Trophoblast cell (in vitro differentiated cells and primary cell): Measurements from ENCODE around the gene GARNL3.

Experiments
- DNase-seq, 2 donors: peaks; one replicate each; pipeline ENCODE4 v3.0.0-alpha.2; 2016
- H2AFZ ChIP-seq: 2 replicates; pipeline ENCODE4 v1.6.1; 2013; ENCODE audit warnings: low read length, moderate library complexity, mild to moderate bottlenecking; ENCODE audit not compliant: insufficient read depth, poor library complexity
- H2AK5ac ChIP-seq: 2 replicates; pipeline ENCODE4 v1.6.1; 2013; ENCODE audit warnings: mild to moderate bottlenecking, low read length
- H2BK120ac ChIP-seq: 2 replicates; pipeline ENCODE4 v1.6.1; 2013; ENCODE audit warnings: low read length, mild to moderate bottlenecking, moderate library complexity; ENCODE audit not compliant: insufficient read depth, poor library complexity
- H2BK12ac ChIP-seq: 2 replicates; pipeline ENCODE4 v1.6.1; 2013; ENCODE audit warnings: mild to moderate bottlenecking, low read length, moderate library complexity
- H2BK5ac ChIP-seq: 2 replicates; pipeline ENCODE4 v1.6.1; 2013; ENCODE audit warnings: low read length, low read depth, moderate library complexity, mild to moderate bottlenecking; ENCODE audit not compliant: poor library complexity
- H3K14ac ChIP-seq: 2 replicates; pipeline ENCODE4 v1.6.1; 2013; ENCODE audit warnings: mild to moderate bottlenecking, low read length
- H3K18ac ChIP-seq: 2 replicates; pipeline ENCODE4 v1.6.1; 2013; ENCODE audit warnings: mild to moderate bottlenecking, low read length
- H3K23ac ChIP-seq: 2 replicates; pipeline ENCODE4 v1.6.1; 2013; ENCODE audit warnings: low read length
- H3K27ac ChIP-seq: 2 replicates; pipeline ENCODE4 v1.5.1; 2013; ENCODE audit warnings: low read depth, mild to moderate bottlenecking, inconsistent platforms, low read length, moderate library complexity
- H3K27me3 ChIP-seq: 2 replicates; pipeline ENCODE4 v1.6.1; 2013; ENCODE audit warnings: inconsistent platforms, mild to moderate bottlenecking, low read length, moderate library complexity; ENCODE audit not compliant: insufficient read depth
- H3K36me3 ChIP-seq, 2 experiments: 1 replicate in 1 of 2; 2 replicates in 1 of 2; pipeline ENCODE4 v1.6.1; 2013; ENCODE audit warnings: low read length in 2 of 2, mild to moderate bottlenecking in 2 of 2, moderate library complexity in 1 of 2; ENCODE audit not compliant: insufficient read depth in 2 of 2, control insufficient read depth in 1 of 2
- H3K4ac ChIP-seq: 2 replicates; pipeline ENCODE4 v1.6.1; 2013; ENCODE audit warnings: low read depth, mild to moderate bottlenecking, low read length, moderate library complexity
- H3K4me1 ChIP-seq, 2 experiments: 1 replicate in 1 of 2; 2 replicates in 1 of 2; pipeline ENCODE4 v1.6.1; 2013; ENCODE audit warnings: low read length in 2 of 2, mild to moderate bottlenecking in 2 of 2, moderate library complexity in 1 of 2; ENCODE audit not compliant: insufficient read depth in 2 of 2, control insufficient read depth in 1 of 2
- H3K4me2 ChIP-seq: 2 replicates; pipeline ENCODE4 v1.6.1; 2013; ENCODE audit warnings: inconsistent platforms, mild to moderate bottlenecking, low read length, moderate library complexity
- H3K4me3 ChIP-seq: 2 replicates; pipeline ENCODE4 v1.5.1; 2013; ENCODE audit warnings: mild to moderate bottlenecking, low read depth, low read length, inconsistent platforms
- H3K79me1 ChIP-seq: one replicate; pipeline ENCODE4 v1.6.1; 2013; ENCODE audit warnings: low read length
- H3K79me2 ChIP-seq: 2 replicates; pipeline ENCODE4 v1.6.1; 2013; ENCODE audit warnings: low read length, mild to moderate bottlenecking; ENCODE audit not compliant: control insufficient read depth, insufficient read depth, poor library complexity
- H3K9ac ChIP-seq: 2 replicates; pipeline ENCODE4 v1.6.1; 2013; ENCODE audit warnings: mild to moderate bottlenecking, low read length
- H3K9me3 ChIP-seq: 2 replicates; pipeline ENCODE4 v1.6.1; 2013; ENCODE audit warnings: low read depth, mild to moderate bottlenecking, control low read depth, inconsistent platforms, low read length; ENCODE audit not compliant: insufficient read depth
- H4K12ac ChIP-seq: 2 replicates; pipeline ENCODE4 v1.6.1; 2013; ENCODE audit warnings: low read depth, mild to moderate bottlenecking, low read length, moderate library complexity
- H4K8ac ChIP-seq: 2 replicates; pipeline ENCODE4 v1.6.1; 2013; ENCODE audit warnings: low read depth, mild to moderate bottlenecking, low read length, moderate library complexity
- H4K91ac ChIP-seq: one replicate; pipeline ENCODE4 v1.6.1; 2013; ENCODE audit warnings: low read depth, mild to moderate bottlenecking, low read length, moderate library complexity
- WGBS: extraction: QIAGEN DNeasy Blood & Tissue Kit; methylation state at CpG from one replicate; pipeline ENCODE4 v1.1.7; 2013; ENCODE audit warnings: missing lambda C conversion rate; ENCODE audit not compliant: insufficient read length, insufficient coverage; ENCODE audit errors: extremely low coverage; 5-methylcytosine and 5-hydroxymethylcytosine counted together

GARNL3 gene

GRCh38 chr9:127430415-127430814, 165.8 kb downstream of the GARNL3 start:
- Histone ChIP-seq H3K36me3 (peaks cover 27 to 39% of the 10 kb centered on the region in 2 experiments), H3K18ac (no peak overlapping the region), H2AK5ac (no peak overlapping the region), H3K4me2 (no peak overlapping the region), H3K9ac (no peak overlapping the region), H3K27ac (no peak overlapping the region), H4K91ac (no peak overlapping the region), H3K79me2 (no peaks in the 10 kb centered on the region), H3K4me3 (no peak overlapping the region), H3K9me3 (no peaks in the 10 kb centered on the region), H3K27me3 (no peaks in the 10 kb centered on the region), H3K4me1 (peaks cover 0 to 2% of the 10 kb centered on the region in 2 experiments), H3K14ac (no peak overlapping the region), H4K12ac (no peak overlapping the region), H3K4ac (no peak overlapping the region), H2BK5ac (no peak overlapping the region), H3K23ac (no peak overlapping the region), H2BK12ac (no peak overlapping the region), H2AFZ (no peak overlapping the region), H3K79me1 (no peaks in the 10 kb centered on the region), H4K8ac (no peak overlapping the region), H2BK120ac (no peak overlapping the region)
- DNase-seq = no peak
- no CpG with 5 or more reads among the region's 8 CpGs for WGBS

GRCh38 chr9:127437497-127438264, 173.1 kb downstream of the GARNL3 start:
- no peak overlapping the region for H3K9ac ChIP-seq
- peaks cover 6% of the 10 kb centered on the region for H3K79me1 ChIP-seq
- peak overlapping the region; percentile 76 for H2BK120ac ChIP-seq
- H3K27me3 ChIP-seq = no peaks in the 10 kb centered on the region
- peak overlapping the region; percentile 3 for H3K18ac ChIP-seq
- no peak overlapping the region for H3K4me2 ChIP-seq
- peak overlapping the region; percentile 52 for H3K14ac ChIP-seq
- no peak overlapping the region for H4K12ac ChIP-seq
- peak overlapping the region; percentile 17 for H4K91ac ChIP-seq
- H3K9me3 ChIP-seq = no peaks in the 10 kb centered on the region
- no peak overlapping the region for H3K4me3 ChIP-seq
- H2BK5ac ChIP-seq = peak overlapping the region; percentile 65
- H3K79me2 ChIP-seq = peaks cover 3% of the 10 kb centered on the region
- no CpG with 5 or more reads among the region's 12 CpGs for WGBS
- H3K4ac ChIP-seq = peak overlapping the region; percentile 5
- no peak overlapping the region for H4K8ac ChIP-seq
- no peak overlapping the region for H3K23ac ChIP-seq
- H3K27ac ChIP-seq = peak overlapping the region; percentile 70
- H2BK12ac ChIP-seq = peak overlapping the region; percentile 24
- peaks cover 13 to 19% of the 10 kb centered on the region in 2 experiments for H3K4me1 ChIP-seq
- peak overlapping the region; percentile 38 for H2AK5ac ChIP-seq
- H3K36me3 ChIP-seq = peaks cover 51 to 54% of the 10 kb centered on the region in 2 experiments
- H2AFZ ChIP-seq = no peak overlapping the region
- DNase-seq = no peak

DNA sequence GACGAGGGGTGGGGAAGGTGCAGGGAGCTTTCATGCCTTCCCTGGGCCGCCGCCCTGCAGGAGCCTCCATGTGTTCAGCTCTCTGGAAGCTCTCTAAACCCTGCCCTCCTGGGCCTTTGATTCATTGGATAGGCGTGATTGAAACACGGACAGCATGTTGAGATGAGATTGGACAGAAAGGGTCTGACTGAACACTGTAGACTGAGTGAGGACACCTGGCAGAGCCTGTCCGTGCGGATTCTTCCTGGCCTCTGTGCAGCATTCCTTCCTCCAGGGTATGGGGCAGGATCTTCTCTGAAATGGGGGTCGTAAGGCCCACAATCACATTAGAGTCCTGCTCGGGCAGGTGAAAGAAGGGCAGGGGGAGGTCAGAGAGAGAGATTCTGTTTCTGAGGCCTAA, 173.8 kb downstream of the GARNL3 start:
- H3K4me3 ChIP-seq = no peak overlapping the region
- WGBS = no CpG with 5 or more reads among the region's 9 CpGs
- H3K18ac ChIP-seq = no peak overlapping the region
- H3K36me3 ChIP-seq = peaks cover 47 to 50% of the 10 kb centered on the region in 2 experiments
- H2AK5ac ChIP-seq = no peak overlapping the region
- H3K27me3 ChIP-seq = no peaks in the 10 kb centered on the region
- peaks cover 3% of the 10 kb centered on the region for H3K79me2 ChIP-seq
- no peak overlapping the region for H2BK120ac ChIP-seq
- H2AFZ ChIP-seq = no peak overlapping the region
- no peak overlapping the region for H3K14ac ChIP-seq
- H4K12ac ChIP-seq = no peak overlapping the region
- H3K23ac ChIP-seq = no peak overlapping the region
- no peak overlapping the region for H3K4ac ChIP-seq
- H4K91ac ChIP-seq = no peak overlapping the region
- H4K8ac ChIP-seq = peak overlapping the region; percentile 13
- H2BK12ac ChIP-seq = no peak overlapping the region
- H3K4me2 ChIP-seq = no peak overlapping the region
- H2BK5ac ChIP-seq = peak overlapping the region; percentile 54
- DNase-seq = peak; percentile 86 to 94
- H3K9ac ChIP-seq = no peak overlapping the region
- H3K27ac ChIP-seq = peak overlapping the region; percentile 70
- H3K4me1 ChIP-seq = peaks cover 13 to 20% of the 10 kb centered on the region in 2 experiments
- H3K79me1 ChIP-seq = peaks cover 6% of the 10 kb centered on the region
- H3K9me3 ChIP-seq = no peaks in the 10 kb centered on the region
